Osteocyte (in vitro differentiated cells): ENCODE measurements around the gene JKAMP. TPM values are rescaled to one million over a fixed set of nuclear protein-coding genes. Genes with fewer than 3 reads are reported as not detected.

Source experiments
- DNase-seq: peaks from one replicate; pipeline ENCODE4 v3.0.0; 2021; ENCODE audit warnings: mixed read lengths; ENCODE audit not compliant: unreplicated experiment; ENCODE audit errors: extremely low spot score
- H3K27ac Mint-ChIP-seq: one replicate; pipeline ENCODE4 v1.8.0; 2021; ENCODE audit warnings: mild to moderate bottlenecking, mixed read lengths; ENCODE audit not compliant: unreplicated experiment
- H3K27me3 Mint-ChIP-seq: one replicate; pipeline ENCODE4 v1.8.0; 2021; ENCODE audit warnings: mixed read lengths; ENCODE audit not compliant: unreplicated experiment
- H3K36me3 Mint-ChIP-seq: one replicate; pipeline ENCODE4 v1.8.0; 2021; ENCODE audit warnings: mixed read lengths; ENCODE audit not compliant: unreplicated experiment
- H3K4me1 Mint-ChIP-seq: one replicate; pipeline ENCODE4 v1.8.0; 2021; ENCODE audit warnings: mixed read lengths; ENCODE audit not compliant: unreplicated experiment
- H3K4me3 Mint-ChIP-seq: one replicate; pipeline ENCODE4 v1.8.0; 2021; ENCODE audit warnings: mild to moderate bottlenecking, moderate library complexity, mixed read lengths; ENCODE audit not compliant: unreplicated experiment
- H3K9me3 Mint-ChIP-seq: one replicate; pipeline ENCODE4 v1.8.0; 2021; ENCODE audit warnings: mixed read lengths; ENCODE audit not compliant: unreplicated experiment
- CTCF ChIP-seq: fragments of 200-600 bp; sonication (generic); IDR thresholded peaks from 2 replicates; pipeline ENCODE4 v1.5.0; 2021; ENCODE audit warnings: antibody characterized with exemption, mild to moderate bottlenecking, moderate library complexity
- long read RNA-seq: library from polyadenylated mRNA; unstranded; transcript quantifications from one replicate; pipeline ENCODE4 v2.0.0, GENCODE V29; 2021
- total RNA-seq: library from RNA; stranded (reverse); gene quantifications from 2 replicates; pipeline ENCODE4 v1.2.1, GENCODE V29; 2021

Gene JKAMP
- total RNA-seq, result 47.6 and 53.4 TPM in 2 replicates
- long read RNA-seq, transcript JKAMP-201 (7 exons, 1,726 nt), result major isoform, 267 of 466 reads
- long read RNA-seq, transcript JKAMP-207 (7 exons, 2,137 nt), result minor isoform, 15 of 466 reads
- long read RNA-seq, transcript JKAMP-203 (7 exons, 1,636 nt), result minor isoform, 105 of 466 reads
- long read RNA-seq, transcript JKAMP-206 (7 exons, 1,191 nt), result minor isoform, 15 of 466 reads
- long read RNA-seq, partial matches to known transcripts, result 11 of 466 reads
- long read RNA-seq, other reads (novel, unspliced or antisense), result 36 of 466 reads

GRCh38 chr14:59483819-59484638 is at the start of gene JKAMP, which contains the start of gene L3HYPDH:
Gene JKAMP (plus strand): TSS chr14:59484517. CDS start chr14:59484590, 73 bp downstream.
Gene L3HYPDH (minus strand): TSS chr14:59484408. CDS start chr14:59484316, 92 bp downstream.
- DNase-seq, result peak; percentile 99
- H3K27ac Mint-ChIP-seq, result peak within 1 kb of the TSS; percentile 96
- no peaks in the 10 kb centered on the region for H3K27me3 Mint-ChIP-seq
- peaks cover 58% of the 10 kb centered on the region for H3K4me1 Mint-ChIP-seq
- H3K4me3 Mint-ChIP-seq, result peak within 1 kb of the TSS; percentile 93
- peaks cover 20% of the 10 kb centered on the region for H3K36me3 Mint-ChIP-seq
- peak; percentile 62 for TF ChIP-seq CTCF
- H3K9me3 Mint-ChIP-seq, result no peaks in the 10 kb centered on the region

- no peaks in the 10 kb centered on the region for H3K36me3 Mint-ChIP-seq
- TF ChIP-seq CTCF, result no peak
- no peak overlapping the region for H3K27ac Mint-ChIP-seq
- peaks cover 26% of the 10 kb centered on the region for H3K4me1 Mint-ChIP-seq
- no peak overlapping the region for H3K4me3 Mint-ChIP-seq
- no peaks in the 10 kb centered on the region for H3K27me3 Mint-ChIP-seq
- DNase-seq, result no peak
- peaks cover 5% of the 10 kb centered on the region for H3K9me3 Mint-ChIP-seq
These were observed 49.2 kb upstream of the JKAMP start for GRCh38 chr14:59435101-59435500.

- Mint-ChIP-seq H3K4me1 (peaks cover 26% of the 10 kb centered on the region), H3K27ac (no peak overlapping the region), H3K9me3 (peaks cover 5% of the 10 kb centered on the region), H3K27me3 (no peaks in the 10 kb centered on the region), H3K36me3 (no peaks in the 10 kb centered on the region), H3K4me3 (no peak overlapping the region)
- no peak for DNase-seq
- TF ChIP-seq CTCF, result no peak
These were observed 48.3 kb upstream of the JKAMP start for GRCh38 chr14:59435987-59436386.

GRCh38 chr14:59438195-59438647 is 46.1 kb upstream of the JKAMP start:
- Mint-ChIP-seq H3K27ac (peak overlapping the region; percentile 54), H3K4me3 (no peak overlapping the region), H3K27me3 (no peaks in the 10 kb centered on the region), H3K36me3 (no peaks in the 10 kb centered on the region), H3K9me3 (peaks cover 5% of the 10 kb centered on the region), H3K4me1 (peaks cover 26% of the 10 kb centered on the region)
- no peak for DNase-seq
- no peak for TF ChIP-seq CTCF
